Activated T-helper 2 cell treated with anti-CD3 and anti-CD28 coated beads, Interferon-gamma antibody, Interleukin-2, Interleukin-4, amounts not matched to agents 10 μg/mL and 5 μg/mL and 100 μg/mL, durations not matched to agents 14 hours and 24 hours and 36 hours (primary cell): ENCODE data around the gene SHQ1. TPM values are rescaled to one million over a fixed set of nuclear protein-coding genes. Genes with fewer than 3 reads are reported as not detected.

ENCODE experiments used
- DNase-seq: peaks from one replicate; pipeline ENCODE4 v3.0.0; 2021; ENCODE audit warnings: low spot score
- H3K27ac Mint-ChIP-seq: one replicate; pipeline ENCODE4 v1.8.0; 2021; ENCODE audit warnings: mixed read lengths
- H3K27me3 Mint-ChIP-seq: one replicate; pipeline ENCODE4 v1.8.0; 2021; ENCODE audit warnings: low read depth, mixed read lengths
- H3K36me3 Mint-ChIP-seq: one replicate; pipeline ENCODE4 v1.8.0; 2021; ENCODE audit warnings: low read depth, mixed read lengths
- H3K4me1 Mint-ChIP-seq: one replicate; pipeline ENCODE4 v1.8.0; 2021; ENCODE audit warnings: low read depth, mixed read lengths
- H3K4me3 Mint-ChIP-seq: one replicate; pipeline ENCODE4 v1.8.0; 2021; ENCODE audit warnings: low read depth, mild to moderate bottlenecking, moderate library complexity, mixed read lengths
- H3K9me3 Mint-ChIP-seq: one replicate; pipeline ENCODE4 v1.8.0; 2021; ENCODE audit warnings: mixed read lengths
- intact Hi-C: fragments of 100-400 bp; cut with micrococcal nuclease; formaldehyde crosslinking; loops from one replicate; pipeline ENCODE4 v1.15.1; 2023
- total RNA-seq: library from RNA; stranded (reverse); gene quantifications from 2 replicates; pipeline ENCODE4 v1.2.3, GENCODE V29; 2022

SHQ1 gene
- 29.0 and 31.2 TPM in 2 replicates for total RNA-seq

DNA sequence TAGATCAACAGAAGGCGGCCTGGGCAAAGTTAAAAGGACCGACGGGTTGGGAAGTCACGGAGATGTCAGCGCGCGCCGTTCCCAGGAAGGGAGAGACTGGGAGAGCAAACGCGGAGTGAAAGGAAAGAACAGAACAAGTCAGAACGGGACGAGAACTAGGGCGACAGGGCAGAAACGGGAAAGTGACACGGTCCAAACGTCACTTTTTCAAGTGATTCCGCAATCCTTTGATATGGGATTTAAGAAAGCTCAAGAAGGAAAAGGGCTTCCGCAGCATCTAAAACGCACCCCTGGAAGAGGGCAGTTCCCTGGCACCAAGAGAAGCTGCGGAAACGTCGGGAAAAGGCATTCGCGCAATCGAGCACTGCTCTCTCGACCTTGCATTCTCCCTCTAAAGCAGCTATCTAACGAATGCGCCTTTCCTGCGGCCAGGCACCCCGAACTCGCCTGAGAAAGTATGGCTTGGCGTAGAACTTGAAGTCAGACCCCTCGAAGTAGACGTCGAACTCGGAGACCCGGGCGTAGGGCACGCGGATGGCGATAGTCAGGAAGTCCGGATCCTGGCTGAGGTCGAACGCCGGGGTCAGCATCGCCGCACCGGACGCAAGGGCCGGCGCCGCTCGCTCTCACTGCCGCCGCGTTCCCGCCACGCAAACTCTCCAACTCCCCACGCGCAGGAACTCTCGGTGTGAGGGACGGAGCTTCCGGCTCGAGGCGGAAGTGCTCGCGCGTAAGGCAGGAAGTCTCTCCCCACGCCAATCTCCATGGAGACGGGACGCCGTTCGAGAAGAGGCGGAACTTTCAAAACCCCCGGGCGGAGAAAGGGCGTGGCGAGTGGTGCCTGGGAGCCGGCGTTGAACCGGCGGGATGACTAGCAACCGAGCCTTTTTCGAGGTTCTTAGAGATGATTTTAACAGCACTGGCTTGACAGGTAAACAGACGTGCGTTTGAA, at the start of gene SHQ1:
SHQ1 (minus strand) TSS at position 695 of the 952 bp plus-strand sequence; CDS start at position 590, 105 bp downstream.
- peak within 1 kb of the TSS; percentile 99 for H3K4me3 Mint-ChIP-seq
- peak within 1 kb of the TSS; percentile 77 for H3K27ac Mint-ChIP-seq
- peaks cover 22% of the 10 kb centered on the region for H3K36me3 Mint-ChIP-seq
- peak; percentile 91 for DNase-seq
- H3K27me3 Mint-ChIP-seq = no peaks in the 10 kb centered on the region
- H3K9me3 Mint-ChIP-seq = no peaks in the 10 kb centered on the region
- peaks cover 54% of the 10 kb centered on the region for H3K4me1 Mint-ChIP-seq
- intact Hi-C loops = loop anchor here (1.0 to 5.0 kb wide), 4 partner anchors 39 to 1266 kb away; partner anchors contain the start of genes FOXP1, GXYLT2 and PPP4R2

DNA sequence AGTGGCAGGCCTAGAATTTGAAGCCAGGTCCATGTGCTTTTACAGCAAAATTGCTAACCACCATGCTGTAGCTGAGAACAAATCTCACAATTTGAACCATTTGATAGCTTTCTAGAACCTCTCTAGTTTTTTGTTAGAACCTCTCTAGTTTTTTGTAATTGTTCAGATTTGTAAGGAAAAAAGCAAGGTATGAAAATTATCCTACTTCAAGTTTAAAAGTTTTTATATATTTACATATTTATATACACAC, 49.4 kb upstream of the SHQ1 start:
- intact Hi-C loops = loop anchor here (1.0 kb wide), 1 partner anchor 10 kb away; no protein-coding TSS in a partner anchor
- Mint-ChIP-seq H3K4me1 (no peaks in the 10 kb centered on the region), H3K36me3 (no peaks in the 10 kb centered on the region)

DNA sequence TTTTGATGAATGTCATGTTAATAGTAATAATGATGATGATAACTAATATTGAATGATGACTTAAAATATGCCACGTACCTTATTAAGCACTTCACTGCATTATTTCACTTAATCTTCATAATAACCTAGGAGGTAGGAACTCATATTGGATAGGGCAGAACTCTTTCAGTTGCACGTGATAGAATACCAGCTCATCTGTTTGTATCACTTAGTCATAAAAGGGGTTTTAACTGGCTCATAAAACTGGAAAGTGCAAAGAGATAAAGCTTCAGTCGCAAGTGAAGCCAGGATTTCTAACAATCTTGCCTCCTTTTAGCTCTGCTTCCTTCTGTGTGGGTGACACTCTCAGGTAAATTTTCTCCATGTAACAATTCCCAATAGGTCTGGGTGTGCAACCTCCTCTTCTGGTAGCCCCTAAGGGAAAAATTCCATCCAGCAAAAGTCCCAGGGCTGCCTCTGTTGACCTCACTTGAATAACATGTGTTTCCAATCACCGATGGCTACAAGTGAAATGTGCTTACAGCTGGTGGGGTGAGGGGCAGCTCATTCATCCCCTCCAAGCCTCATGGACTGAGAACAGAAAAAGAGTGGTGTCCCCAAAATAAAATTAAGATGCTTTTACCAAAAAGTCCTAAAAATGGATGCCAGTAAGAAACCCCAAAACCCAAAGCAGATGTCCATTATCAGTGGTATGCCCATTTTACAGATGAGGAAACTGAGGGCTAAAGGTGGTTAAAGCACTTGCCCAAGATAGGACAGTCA, 48.9 kb upstream of the SHQ1 start:
- Mint-ChIP-seq H3K27ac (no peak overlapping the region), H3K27me3 (peaks cover 21% of the 10 kb centered on the region), H3K4me3 (no peak overlapping the region), H3K36me3 (no peaks in the 10 kb centered on the region), H3K4me1 (no peaks in the 10 kb centered on the region), H3K9me3 (no peaks in the 10 kb centered on the region)
- intact Hi-C loops = no loop called here
- no peak for DNase-seq

More for the DNA sequence above, 49.4 kb upstream of the SHQ1 start:
- H3K27ac Mint-ChIP-seq = no peak overlapping the region
- H3K27me3 Mint-ChIP-seq = peaks cover 17% of the 10 kb centered on the region
- H3K9me3 Mint-ChIP-seq = no peaks in the 10 kb centered on the region
- DNase-seq = no peak
- no peak overlapping the region for H3K4me3 Mint-ChIP-seq

DNA sequence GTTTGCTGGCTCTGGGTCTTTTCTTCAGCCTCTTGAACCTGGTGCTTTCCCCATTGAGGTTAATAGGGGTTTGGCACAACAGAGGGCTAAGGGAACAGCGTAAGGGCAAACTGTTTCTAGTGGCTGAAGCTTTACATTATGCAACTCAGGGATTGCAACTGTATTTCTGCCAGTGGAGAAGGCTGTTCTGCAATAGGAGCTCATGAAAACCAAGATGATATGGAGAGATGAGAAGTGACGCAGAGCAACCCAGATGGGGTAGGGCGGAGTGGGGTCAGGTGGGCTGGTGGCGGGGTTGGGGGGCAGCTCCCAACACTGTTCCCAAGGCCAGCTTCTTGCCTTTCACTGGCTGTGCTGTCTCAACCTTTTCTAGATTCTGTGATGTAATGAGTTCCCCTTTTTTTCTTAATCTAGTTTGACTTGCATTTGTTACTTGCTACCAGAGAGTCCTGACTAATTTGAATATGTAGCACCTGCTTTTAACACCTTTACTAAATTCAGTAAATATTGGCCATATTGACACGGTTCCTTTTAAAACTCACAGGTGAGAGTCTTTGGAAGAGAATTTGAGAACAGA, 46.8 kb upstream of the SHQ1 start:
- H3K27me3 Mint-ChIP-seq = peaks cover 43% of the 10 kb centered on the region
- intact Hi-C loops = no loop called here
- no peaks in the 10 kb centered on the region for H3K36me3 Mint-ChIP-seq
- no peak overlapping the region for H3K27ac Mint-ChIP-seq
- DNase-seq = no peak
- H3K9me3 Mint-ChIP-seq = no peaks in the 10 kb centered on the region
- H3K4me3 Mint-ChIP-seq = no peak overlapping the region
- H3K4me1 Mint-ChIP-seq = no peaks in the 10 kb centered on the region

DNA sequence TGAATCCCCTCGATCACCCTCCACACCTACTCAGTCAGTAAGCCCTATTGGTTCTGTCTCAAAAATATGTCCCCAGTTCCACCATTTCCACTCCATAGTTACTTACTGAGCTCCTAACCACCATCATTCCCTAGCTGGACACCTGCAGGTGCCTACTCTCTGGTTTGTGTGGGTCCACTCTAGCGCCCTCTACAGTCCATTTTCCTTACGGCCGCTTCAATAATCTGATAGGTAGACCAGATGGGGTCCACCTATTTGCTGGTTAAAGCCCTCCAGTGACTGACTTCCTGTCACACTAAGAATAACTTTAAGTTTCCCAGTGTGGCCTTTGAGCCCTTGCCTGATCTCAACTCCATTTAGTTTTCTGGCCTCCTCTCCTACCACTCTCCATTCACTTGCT, 44.6 kb upstream of the SHQ1 start:
- Mint-ChIP-seq H3K4me3 (no peak overlapping the region), H3K9me3 (no peaks in the 10 kb centered on the region), H3K27me3 (peaks cover 59% of the 10 kb centered on the region), H3K36me3 (no peaks in the 10 kb centered on the region), H3K4me1 (no peaks in the 10 kb centered on the region), H3K27ac (no peak overlapping the region)
- intact Hi-C loops = no loop called here
- DNase-seq = no peak

DNA sequence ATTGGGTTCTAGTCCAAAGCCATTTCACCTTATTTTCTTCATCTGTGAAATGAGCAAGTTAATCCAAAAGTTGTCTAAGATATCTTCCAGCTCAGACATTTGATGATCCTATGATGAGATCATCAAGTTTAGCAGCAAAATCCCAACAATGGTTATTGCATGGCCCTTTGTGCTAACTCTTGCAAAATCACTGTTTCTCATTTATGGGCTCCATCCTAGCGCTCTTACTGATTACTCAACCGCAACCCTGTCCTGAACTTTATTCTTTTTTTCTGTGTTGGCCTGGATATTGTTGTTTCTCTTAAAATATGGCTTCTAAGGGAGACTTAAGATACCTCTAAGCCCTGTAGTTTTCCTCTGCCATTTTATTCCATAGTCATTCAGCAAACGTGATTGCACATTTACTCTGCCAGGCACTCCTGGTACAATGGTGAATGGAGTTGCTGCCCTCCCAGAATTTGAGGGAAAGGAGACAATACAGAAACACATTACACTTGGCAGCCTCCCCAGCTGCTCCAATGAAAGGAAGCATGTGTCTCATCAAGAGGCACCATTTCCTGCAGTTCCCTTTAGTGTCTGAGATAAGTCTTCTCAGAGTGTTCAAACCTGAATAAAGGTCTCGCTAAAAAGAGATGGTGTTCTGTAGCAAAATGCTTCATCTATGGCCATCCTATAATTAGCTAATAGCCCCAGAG, 44.0 kb upstream of the SHQ1 start:
- Mint-ChIP-seq H3K27me3 (peaks cover 65% of the 10 kb centered on the region), H3K4me3 (no peak overlapping the region), H3K36me3 (no peaks in the 10 kb centered on the region), H3K27ac (no peak overlapping the region), H3K9me3 (no peaks in the 10 kb centered on the region), H3K4me1 (peaks cover 6% of the 10 kb centered on the region)
- no peak for DNase-seq
- intact Hi-C loops = no loop called here

DNA sequence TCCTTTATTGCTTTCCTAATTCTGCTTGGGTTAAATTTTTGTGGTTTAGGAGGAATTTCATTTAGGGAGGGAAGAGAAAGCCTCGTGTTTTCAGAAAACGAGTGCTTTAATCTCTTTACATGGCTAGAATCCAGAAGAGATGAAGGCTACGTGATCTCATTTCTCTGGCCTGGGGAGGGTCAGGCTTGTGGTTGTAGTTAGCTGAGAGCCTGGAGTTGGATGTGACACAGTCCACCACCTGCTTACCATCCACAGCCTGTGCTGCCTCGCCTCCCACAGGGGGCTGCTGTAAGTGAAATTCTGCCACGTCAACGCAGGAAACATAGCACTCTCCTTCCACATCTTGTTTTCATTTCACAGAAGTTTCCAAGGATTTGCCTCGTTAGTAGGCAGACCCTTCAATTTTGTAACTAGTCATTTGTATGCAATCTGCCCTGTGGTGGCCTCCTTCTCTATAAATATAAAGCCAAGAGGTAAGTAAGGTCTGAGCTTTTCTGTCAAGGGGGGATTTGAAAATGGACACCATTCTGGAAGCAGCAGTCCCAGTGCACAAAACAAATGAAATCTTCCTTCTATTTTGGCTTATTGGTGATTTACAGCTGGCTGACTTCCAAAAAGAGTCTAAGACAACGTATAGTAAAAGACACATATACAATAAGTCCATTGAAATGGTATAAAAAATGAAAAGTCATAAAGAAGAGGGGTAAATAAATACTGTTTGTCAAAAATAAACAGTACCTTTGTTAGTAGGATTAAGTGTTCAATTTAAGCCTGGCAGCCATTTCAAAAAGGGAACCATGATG, 43.0 kb upstream of the SHQ1 start:
- Mint-ChIP-seq H3K27ac (no peak overlapping the region), H3K9me3 (no peaks in the 10 kb centered on the region), H3K4me3 (no peak overlapping the region), H3K27me3 (peaks cover 68% of the 10 kb centered on the region), H3K4me1 (peaks cover 8% of the 10 kb centered on the region), H3K36me3 (no peaks in the 10 kb centered on the region)
- no peak for DNase-seq
- intact Hi-C loops = no loop called here

DNA sequence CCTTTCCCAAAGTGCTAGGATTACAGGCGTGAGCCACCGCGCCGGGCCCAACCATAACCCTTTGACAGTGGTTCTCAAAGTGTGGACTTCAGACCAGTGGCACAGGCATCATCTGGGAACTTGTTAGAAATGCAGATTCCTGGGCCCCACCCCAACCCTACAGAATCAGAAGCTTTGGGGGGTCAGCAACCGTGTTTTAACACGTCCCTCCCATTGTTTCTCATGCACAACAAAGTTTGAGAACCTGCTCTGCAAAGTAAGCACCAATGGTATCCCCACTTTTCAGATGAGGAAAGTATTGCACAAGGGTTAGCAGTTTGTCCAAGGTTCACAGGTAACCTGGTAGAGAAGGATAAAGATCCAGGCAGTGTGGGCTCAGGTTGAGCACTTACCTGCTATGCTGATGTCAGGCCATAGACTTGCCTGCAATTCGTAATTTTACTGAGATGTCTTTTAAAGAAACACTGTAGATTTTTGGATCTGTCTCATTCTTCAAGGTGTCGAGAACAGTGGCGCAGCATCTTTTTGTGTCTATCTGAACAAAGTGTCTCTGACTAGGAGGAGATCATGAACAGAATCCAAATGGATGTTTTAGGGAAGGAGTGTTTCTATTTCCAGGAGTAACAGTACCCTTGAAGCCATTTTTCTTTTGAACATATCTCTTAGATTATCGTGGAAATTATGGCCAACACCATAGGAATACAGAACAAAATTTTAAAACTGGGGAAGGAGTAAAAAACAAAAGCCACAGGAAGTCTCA, 42.1 kb upstream of the SHQ1 start:
- Mint-ChIP-seq H3K4me3 (no peak overlapping the region), H3K4me1 (peaks cover 8% of the 10 kb centered on the region), H3K27ac (no peak overlapping the region)

DNA sequence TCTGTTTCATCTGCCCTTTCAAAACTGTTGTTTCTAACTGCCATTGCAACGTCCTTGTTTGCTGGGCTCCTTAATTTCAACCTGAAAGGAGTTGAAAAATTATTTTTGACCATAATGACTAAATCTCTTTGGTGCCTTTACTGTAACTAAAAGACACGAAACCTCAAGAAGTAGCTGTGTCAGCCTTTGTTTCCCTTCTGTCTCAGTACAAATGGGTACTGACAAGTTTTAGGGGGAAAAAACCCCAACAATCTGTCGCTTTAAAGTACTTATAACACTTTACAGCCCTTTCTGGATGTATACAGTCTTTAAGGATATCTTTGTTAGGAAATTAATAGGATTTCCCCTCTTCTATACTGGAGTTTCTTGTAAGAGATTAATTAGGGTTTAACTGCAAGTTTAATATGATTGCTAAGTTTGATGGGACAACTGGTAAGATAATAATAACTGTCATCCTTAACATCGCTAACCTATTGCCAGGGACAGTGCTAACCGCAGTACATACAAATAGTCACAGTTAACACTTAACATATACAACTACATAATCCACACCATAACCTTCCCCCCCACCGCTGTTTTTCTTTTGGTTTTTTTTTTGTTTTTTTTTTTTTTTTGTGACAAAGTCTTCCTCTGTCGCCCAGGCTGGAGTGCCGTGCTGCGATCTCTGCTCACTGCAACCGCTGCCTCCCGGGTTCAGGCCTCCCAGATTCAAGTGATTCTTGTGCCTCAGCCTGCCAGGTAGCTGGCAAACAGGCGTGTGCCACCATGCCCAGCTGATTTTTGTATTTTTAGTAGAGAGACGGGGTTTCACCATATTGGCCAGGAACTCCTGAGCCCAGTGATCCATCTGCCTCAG, 41.3 kb upstream of the SHQ1 start:
- Mint-ChIP-seq H3K4me3 (no peak overlapping the region), H3K4me1 (peaks cover 8% of the 10 kb centered on the region), H3K27ac (no peak overlapping the region), H3K27me3 (peaks cover 79% of the 10 kb centered on the region), H3K9me3 (no peaks in the 10 kb centered on the region), H3K36me3 (no peaks in the 10 kb centered on the region)
- no peak for DNase-seq
- intact Hi-C loops = loop anchor here (5.0 kb wide), 1 partner anchor 42 kb away; the partner anchor contains the start of gene SHQ1

More for the DNA sequence above, 42.1 kb upstream of the SHQ1 start:
- no peak for DNase-seq
- intact Hi-C loops = no loop called here
- no peaks in the 10 kb centered on the region for H3K36me3 Mint-ChIP-seq
- peaks cover 74% of the 10 kb centered on the region for H3K27me3 Mint-ChIP-seq
- no peaks in the 10 kb centered on the region for H3K9me3 Mint-ChIP-seq

DNA sequence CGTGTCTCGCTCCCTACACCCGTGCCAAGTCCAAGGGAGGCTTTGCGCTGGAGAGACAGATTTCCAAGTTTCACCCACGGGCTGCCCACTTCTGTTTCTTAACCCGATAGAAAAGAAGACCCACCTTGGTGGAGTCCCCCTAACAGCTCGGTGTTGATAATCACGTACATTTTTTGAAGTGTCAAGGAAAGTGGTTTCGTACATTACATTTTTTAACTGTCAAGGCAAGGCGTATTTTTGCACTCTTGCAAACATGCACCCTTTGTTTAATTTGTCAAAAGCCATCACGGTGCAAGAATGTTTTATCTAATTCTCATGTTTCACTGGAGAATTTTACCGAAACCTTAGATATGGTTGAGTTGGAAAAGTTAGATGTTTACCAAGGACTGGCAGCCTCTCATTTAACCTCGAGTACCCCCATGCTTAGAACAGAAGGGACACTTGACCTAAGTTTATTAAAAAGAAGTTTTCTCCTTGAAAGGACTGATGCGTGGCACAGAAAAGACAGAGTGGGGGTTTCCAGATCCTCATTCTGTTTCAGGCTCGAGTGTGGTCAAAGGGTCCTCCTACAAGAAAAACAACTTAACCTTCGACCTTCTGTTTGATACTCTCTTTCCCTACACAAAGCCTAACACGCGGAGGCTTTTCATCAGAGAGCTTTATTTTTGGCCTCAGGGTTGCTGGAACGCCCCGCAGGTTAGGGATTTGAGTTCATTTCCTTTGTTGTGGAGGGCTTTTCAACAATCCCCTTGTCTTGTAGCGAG, 40.5 kb upstream of the SHQ1 start:
- no peak for DNase-seq
- Mint-ChIP-seq H3K27ac (no peak overlapping the region), H3K4me3 (peak overlapping the region; percentile 4), H3K27me3 (peaks cover 84% of the 10 kb centered on the region), H3K36me3 (no peaks in the 10 kb centered on the region), H3K4me1 (peaks cover 8% of the 10 kb centered on the region), H3K9me3 (no peaks in the 10 kb centered on the region)
- intact Hi-C loops = loop anchor here (5.0 kb wide), 1 partner anchor 41 kb away; the partner anchor contains the start of gene SHQ1
